ENCODE results near the gene MAST4.

MAST4 gene

DNA sequence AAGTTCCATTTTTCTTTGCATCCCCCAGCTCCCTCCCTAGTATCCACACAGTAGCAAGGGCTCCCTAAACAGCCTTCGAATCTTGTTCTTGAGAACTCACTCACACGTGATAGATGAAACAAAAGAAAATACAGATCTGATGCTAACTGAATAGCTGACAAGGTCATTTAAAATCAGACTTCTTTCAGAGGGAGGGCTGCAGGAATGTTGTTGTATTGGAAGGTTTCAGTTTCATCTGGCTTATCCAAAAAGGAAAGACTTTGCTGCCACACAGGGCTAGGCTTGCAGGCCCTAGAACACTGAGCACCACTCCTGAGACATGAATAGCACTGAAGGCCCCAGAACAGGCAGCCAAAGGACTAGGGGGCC, 597.2 kb downstream of the MAST4 start:
- no peak for TF ChIP-seq CTCF (IDR thresholded peaks at IDR 0.05; ENCODE audit: insufficient read depth, low read depth, low read length, missing control alignments)
- no peak overlapping the region for H3K4me3 ChIP-seq (ENCODE audit: low read depth, low read length)

GRCh38 chr5:67194166-67194565, 598.0 kb downstream of the MAST4 start:
- no peak for DNase-seq (ENCODE audit: low read depth)
- H3K4me3 ChIP-seq (ENCODE audit: low read depth, low read length): no peak overlapping the region
- no peak for TF ChIP-seq CTCF (IDR thresholded peaks at IDR 0.05; ENCODE audit: insufficient read depth, low read depth, low read length, missing control alignments)

More for the DNA sequence above, 597.2 kb downstream of the MAST4 start:
- DNase-seq (ENCODE audit: low read depth): no peak

GRCh38 chr5:67195406-67196275, 599.4 kb downstream of the MAST4 start:
- no peak for TF ChIP-seq CTCF (IDR thresholded peaks at IDR 0.05; ENCODE audit: insufficient read depth, low read depth, low read length, missing control alignments)
- H3K4me3 ChIP-seq (ENCODE audit: low read depth, low read length): peak overlapping the region; percentile 13
- no peak for DNase-seq (ENCODE audit: low read depth)

- H3K4me3 ChIP-seq (ENCODE audit: low read depth, low read length): peak within 1 kb of the TSS; percentile 13
- DNase-seq (ENCODE audit: low read depth): peak; percentile 32
- no peak for TF ChIP-seq CTCF (IDR thresholded peaks at IDR 0.05; ENCODE audit: insufficient read depth, low read depth, low read length, missing control alignments)
Observed at GRCh38 chr5:67196537-67197059, 600.4 kb downstream of the MAST4 start, which contains the start of gene CD180. CD180 (minus strand) TSS chr5:67196799; CDS start chr5:67196641, 158 bp downstream.

DNA sequence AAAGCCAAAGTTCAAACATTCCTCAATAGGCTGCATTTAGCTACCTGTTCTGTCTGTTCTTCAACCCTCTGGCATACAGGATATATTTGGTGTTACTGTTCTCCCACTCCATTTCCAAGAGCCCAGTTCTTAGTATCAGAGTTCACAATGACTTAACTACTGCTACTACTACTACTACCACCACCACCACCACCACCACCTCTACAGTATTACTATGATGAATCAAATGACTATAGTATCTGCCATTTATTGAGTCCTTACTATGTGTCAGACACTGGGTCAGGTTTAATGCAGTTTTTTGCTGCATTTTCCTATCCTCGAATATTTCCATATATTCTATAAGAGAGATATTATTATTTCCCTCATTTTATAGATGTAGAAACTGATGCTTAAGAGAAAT, 601.3 kb downstream of the MAST4 start:
- no peak for TF ChIP-seq CTCF (IDR thresholded peaks at IDR 0.05; ENCODE audit: insufficient read depth, low read depth, low read length, missing control alignments)
- H3K4me3 ChIP-seq (ENCODE audit: low read depth, low read length): no peak overlapping the region
- no peak for DNase-seq (ENCODE audit: low read depth)

DNA sequence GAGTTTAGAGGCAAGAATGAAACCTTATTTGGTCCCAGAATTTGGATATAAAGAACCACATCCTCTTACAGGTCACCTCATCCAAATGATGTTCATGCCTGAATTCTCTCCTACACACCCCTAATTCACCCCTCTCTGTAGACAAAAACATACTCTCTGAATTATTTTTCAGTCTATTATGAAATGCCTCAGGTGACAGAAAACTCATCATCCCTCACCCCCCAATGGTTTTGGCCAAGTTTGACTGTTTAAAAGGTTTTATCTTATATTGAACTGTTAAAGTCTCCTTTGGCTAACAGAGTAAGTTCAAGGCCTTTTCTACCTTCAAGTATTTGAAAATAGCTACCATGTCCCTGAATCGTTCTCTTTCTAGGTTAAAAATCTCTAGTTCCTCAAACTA, 602.7 kb downstream of the MAST4 start:
- no peak for TF ChIP-seq CTCF (IDR thresholded peaks at IDR 0.05; ENCODE audit: insufficient read depth, low read depth, low read length, missing control alignments)
- no peak for DNase-seq (ENCODE audit: low read depth)
- no peak overlapping the region for H3K4me3 ChIP-seq (ENCODE audit: low read depth, low read length)

Data from GM12865 (cell line).